HFFc6 (cell line): Measurements from ENCODE around the gene STAMBP. TPM values are rescaled to one million over a fixed set of nuclear protein-coding genes. Genes with fewer than 3 reads are reported as not detected.

ENCODE experiments used
- DNase-seq: peaks from one replicate; pipeline ENCODE4 v3.0.0-alpha.2; 2018
- H3K27ac Mint-ChIP-seq: 2 replicates; pipeline ENCODE4 v1.8.0; 2020; ENCODE audit warnings: mild to moderate bottlenecking, mixed read lengths
- H3K27me3 Mint-ChIP-seq: 2 replicates; pipeline ENCODE4 v1.8.0; 2021; ENCODE audit warnings: mild to moderate bottlenecking, moderate library complexity, mixed read lengths; ENCODE audit not compliant: insufficient read depth
- H3K36me3 Mint-ChIP-seq: 2 replicates; pipeline ENCODE4 v1.8.0; 2021; ENCODE audit warnings: low read depth, mixed read lengths
- H3K4me1 Mint-ChIP-seq: 2 replicates; pipeline ENCODE4 v1.8.0; 2020; ENCODE audit warnings: low read depth, mixed read lengths
- H3K4me3 Mint-ChIP-seq: 2 replicates; pipeline ENCODE4 v1.8.0; 2020; ENCODE audit warnings: mild to moderate bottlenecking, moderate library complexity, mixed read lengths
- H3K9me3 Mint-ChIP-seq: 2 replicates; pipeline ENCODE4 v1.8.0; 2020; ENCODE audit warnings: mild to moderate bottlenecking, mixed read lengths
- CTCF ChIP-seq: fragments of 200-600 bp; sonication (generic); IDR thresholded peaks from 2 replicates; pipeline ENCODE4 v1.5.0; 2021; ENCODE audit warnings: antibody characterized with exemption, mild to moderate bottlenecking
- total RNA-seq, 6 experiments: library from RNA; stranded (reverse); fragmentation: NEBNext Ultra II Directional; extraction: Animal tissue kit (Norgen Biotek cat#: 25700); gene quantifications; 2 replicates in 1 of 6; 3 replicates in 5 of 6; pipeline ENCODE4 v1.2.3, GENCODE V29; 2021

Gene STAMBP
- total RNA-seq, 6 experiments from 2014 or later, result 31.6 to 37.2 (median 34.5) TPM

GRCh38 chr2:73823416-73823815 is 5.3 kb upstream of the STAMBP start:
- TF ChIP-seq CTCF, result no peak
- Mint-ChIP-seq H3K27me3 (peaks cover 12% of the 10 kb centered on the region), H3K4me1 (peaks cover 14% of the 10 kb centered on the region), H3K27ac (no peak overlapping the region), H3K4me3 (no peak overlapping the region), H3K9me3 (no peaks in the 10 kb centered on the region), H3K36me3 (no peaks in the 10 kb centered on the region)
- DNase-seq, result peak; percentile 3

DNA sequence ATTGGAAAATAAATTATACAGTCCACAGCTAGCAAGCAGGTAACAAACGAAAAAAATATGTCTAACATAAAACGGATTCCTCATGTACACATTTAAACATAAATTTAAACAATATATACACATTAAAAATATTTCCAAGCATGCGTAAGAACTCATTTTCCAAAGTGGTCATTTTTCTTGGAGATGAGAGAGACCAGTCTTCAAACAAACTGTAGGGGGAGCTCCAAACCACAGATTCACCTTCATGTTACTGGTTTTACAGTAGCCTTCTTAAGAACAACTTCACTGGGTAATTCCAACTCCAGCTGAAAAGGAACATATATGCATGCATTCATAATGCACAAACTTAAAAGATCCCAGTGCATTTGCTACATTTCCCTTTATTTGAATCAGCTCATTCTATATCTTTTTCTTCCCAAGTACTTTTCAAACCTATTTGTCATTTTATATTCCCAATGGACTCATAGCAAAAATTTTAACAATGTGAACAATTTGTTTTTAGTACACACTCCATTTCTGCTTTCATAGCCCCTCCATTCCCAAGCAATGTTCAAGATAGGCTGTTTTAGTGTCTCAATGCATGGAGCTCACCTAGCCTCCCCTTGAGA is 4.7 kb upstream of the STAMBP start:
- Mint-ChIP-seq H3K27me3 (peaks cover 10% of the 10 kb centered on the region), H3K4me1 (peaks cover 18% of the 10 kb centered on the region), H3K36me3 (no peaks in the 10 kb centered on the region), H3K9me3 (no peaks in the 10 kb centered on the region), H3K27ac (no peak overlapping the region), H3K4me3 (no peak overlapping the region)
- peak; percentile 71 for DNase-seq
- peak; percentile 93 for TF ChIP-seq CTCF

DNA sequence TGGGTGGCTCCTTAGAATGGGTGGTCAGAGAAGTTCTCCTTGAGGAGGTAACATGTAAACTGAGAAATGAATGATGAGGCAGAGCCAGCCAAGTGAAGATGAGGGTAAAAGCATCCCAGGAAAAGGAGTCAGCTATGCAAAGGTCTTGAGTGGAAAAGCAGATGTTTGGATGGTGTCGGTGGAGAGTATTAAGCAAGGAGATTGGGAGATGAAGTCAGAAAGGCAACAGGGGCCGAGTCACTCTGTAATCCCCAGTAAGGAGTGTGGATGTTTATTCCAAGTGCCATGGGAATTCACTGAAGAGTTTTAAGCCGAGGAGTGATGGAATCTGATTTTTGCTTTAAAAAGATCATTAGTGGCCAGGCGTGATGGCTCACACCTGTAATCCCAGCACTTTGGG is 3.4 kb upstream of the STAMBP start:
- peaks cover 10% of the 10 kb centered on the region for H3K27me3 Mint-ChIP-seq
- H3K4me1 Mint-ChIP-seq, result peaks cover 30% of the 10 kb centered on the region
- DNase-seq, result no peak
- H3K27ac Mint-ChIP-seq, result no peak overlapping the region
- TF ChIP-seq CTCF, result no peak
- H3K36me3 Mint-ChIP-seq, result no peaks in the 10 kb centered on the region
- H3K9me3 Mint-ChIP-seq, result no peaks in the 10 kb centered on the region
- H3K4me3 Mint-ChIP-seq, result no peak overlapping the region

- 0 out of 2 replicates have a peak overlapping the region, but pooled peaks have one; percentile 65 for H3K4me3 Mint-ChIP-seq
Observed at GRCh38 chr2:73827018-73827417, 1.7 kb upstream of the STAMBP start.

DNA sequence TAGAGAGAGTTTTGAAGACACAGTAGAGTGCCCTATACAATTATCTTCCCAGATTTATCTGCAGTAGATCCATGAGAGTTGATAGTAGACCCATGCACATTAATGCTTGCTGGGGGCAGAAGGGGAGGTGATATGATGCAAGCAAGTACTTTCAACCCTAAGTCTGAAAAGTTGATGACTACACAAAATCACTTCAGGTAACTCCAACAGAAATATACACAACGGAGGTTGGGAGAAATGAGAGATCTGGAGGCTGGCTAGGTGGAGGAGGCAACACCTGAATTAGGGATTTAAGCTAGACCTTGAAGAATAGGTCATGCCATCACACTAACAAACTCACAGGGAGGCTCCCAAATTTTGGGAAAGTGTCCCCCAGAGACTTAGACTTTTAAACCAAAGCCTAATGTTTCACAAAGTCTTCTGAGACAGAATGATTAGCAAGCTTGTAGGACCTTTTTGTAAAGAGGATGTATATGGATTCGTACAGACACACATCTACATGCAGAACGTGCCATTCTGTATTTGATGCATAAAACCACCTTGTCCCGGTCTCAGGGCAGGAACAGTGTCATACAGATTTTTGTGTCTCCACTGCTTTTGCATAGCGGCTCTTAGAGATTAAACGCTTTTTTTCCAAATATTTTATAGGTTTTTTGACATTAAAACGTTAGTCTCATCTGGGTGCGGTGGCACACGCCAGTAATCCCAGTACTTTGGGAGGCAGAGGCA is 937 bp upstream of the STAMBP start:
- peaks cover 4% of the 10 kb centered on the region; the same call in 1 of the 2 replicates for H3K27me3 Mint-ChIP-seq
- peaks cover 49% of the 10 kb centered on the region for H3K4me1 Mint-ChIP-seq
- peaks cover 12% of the 10 kb centered on the region for H3K36me3 Mint-ChIP-seq
- DNase-seq, result no peak
- no peaks in the 10 kb centered on the region for H3K9me3 Mint-ChIP-seq
- no peak for TF ChIP-seq CTCF
- H3K27ac Mint-ChIP-seq, result no peak overlapping the region
- H3K4me3 Mint-ChIP-seq, result peak overlapping the region; percentile 87

More at GRCh38 chr2:73827018-73827417, 1.7 kb upstream of the STAMBP start:
- Mint-ChIP-seq H3K27me3 (peaks cover 4% of the 10 kb centered on the region; the same call in 1 of the 2 replicates), H3K9me3 (no peaks in the 10 kb centered on the region), H3K4me1 (peaks cover 44% of the 10 kb centered on the region), H3K27ac (no peak overlapping the region), H3K36me3 (peaks cover 5% of the 10 kb centered on the region; the same call in 1 of the 2 replicates)
- peak; percentile 25 for DNase-seq
- TF ChIP-seq CTCF, result peak; percentile 62
